CD4-positive, alpha-beta T cell (primary cell): ENCODE data around the gene LHX8. TPM values are rescaled to one million over a fixed set of nuclear protein-coding genes. Genes with fewer than 3 reads are reported as not detected.

ENCODE experiments used
- ATAC-seq: fragments of 200-7000 bp; cut with Tn5 transposase; one replicate; pipeline ENCODE4 v1.10.0; 2022; ENCODE audit warnings: mild to moderate bottlenecking; ENCODE audit not compliant: poor library complexity
- CTCF ChIA-PET: fragments of 350-600 bp; sonication (Branson Sonifier 250); formaldehyde crosslinking; loops from one replicate; lab custom pipeline; 2021; ENCODE audit warnings: antibody characterized with exemption, inconsistent platforms; lab: Charles Lee
- POLR2A ChIA-PET: fragments of 350-600 bp; sonication (Branson Sonifier 250); formaldehyde crosslinking; loops from one replicate; lab custom pipeline; 2021; ENCODE audit warnings: antibody characterized with exemption, inconsistent platforms; lab: Charles Lee
- DNase-seq, 14 experiments: peaks; one replicate each; pipeline ENCODE4 v3.0.0-alpha.2; 2013 to 2020; ENCODE audit warnings: mixed read lengths in 2 of 14
- H3K27ac ChIP-seq, 2 donors: one replicate each; pipeline versions ENCODE4 v1.5.1 to v1.7.0; 2013; ENCODE audit warnings: low read length in 2 of 2, low read depth in 1 of 2, mild to moderate bottlenecking in 1 of 2
- H3K27me3 ChIP-seq, 2 experiments: 1 replicate in 1 of 2; 2 replicates in 1 of 2; pipeline versions ENCODE4 v1.6.1 to v1.7.0; 2013; ENCODE audit warnings: low read length in 2 of 2, control low read depth in 1 of 2, mild to moderate bottlenecking in 1 of 2, moderate library complexity in 1 of 2; ENCODE audit not compliant: insufficient read depth in 2 of 2, control insufficient read depth in 1 of 2
- H3K36me3 ChIP-seq: one replicate; pipeline ENCODE4 v1.6.1; 2013; ENCODE audit warnings: low read length, control low read depth; ENCODE audit not compliant: insufficient read depth
- H3K4me1 ChIP-seq: one replicate; pipeline ENCODE4 v1.6.1; 2013; ENCODE audit warnings: low read length, control low read depth; ENCODE audit not compliant: insufficient read depth
- H3K4me3 ChIP-seq: one replicate; pipeline ENCODE4 v1.5.1; 2013; ENCODE audit warnings: mild to moderate bottlenecking, low read length, moderate library complexity
- H3K9me3 ChIP-seq, 2 experiments: 1 replicate in 1 of 2; 2 replicates in 1 of 2; pipeline versions ENCODE4 v1.6.1 to v1.7.0; 2013; ENCODE audit warnings: low read length in 2 of 2, mild to moderate bottlenecking in 2 of 2, control low read depth in 1 of 2, moderate library complexity in 1 of 2; ENCODE audit not compliant: control insufficient read depth in 1 of 2, insufficient read depth in 1 of 2
- H3K27ac Mint-ChIP-seq: one replicate; pipeline ENCODE4 v1.8.0; 2020; ENCODE audit warnings: mixed read lengths
- H3K27me3 Mint-ChIP-seq: one replicate; pipeline ENCODE4 v1.8.0; 2021; ENCODE audit warnings: mixed read lengths
- H3K36me3 Mint-ChIP-seq: one replicate; pipeline ENCODE4 v1.8.0; 2021; ENCODE audit warnings: low read depth, mixed read lengths
- H3K4me1 Mint-ChIP-seq: one replicate; pipeline ENCODE4 v1.8.0; 2021; ENCODE audit warnings: low read depth, mixed read lengths
- H3K4me3 Mint-ChIP-seq: one replicate; pipeline ENCODE4 v1.8.0; 2020; ENCODE audit warnings: mild to moderate bottlenecking, mixed read lengths
- H3K9me3 Mint-ChIP-seq: one replicate; pipeline ENCODE4 v1.8.0; 2020; ENCODE audit warnings: mixed read lengths
- CTCF ChIP-seq: fragments of 200-600 bp; IDR thresholded peaks from one replicate; pipeline ENCODE4 v1.8.0; 2022; ENCODE audit warnings: antibody characterized with exemption, mild to moderate bottlenecking
- intact Hi-C, 2 experiments: fragments of 100-400 bp; cut with DNase I in 1 of 2; cut with micrococcal nuclease in 1 of 2; formaldehyde crosslinking; loops; one replicate each; pipeline versions ENCODE4 v1.15.1 to v1.9.0; 2023 to 2025; cut with DNase I, micrococcal nuclease
- total RNA-seq, 174 experiments: library from RNA in 2 of 174; stranded (reverse) in 2 of 174; gene quantifications; one replicate each; pipeline ENCODE4 v1.2.3 and lab custom pipeline; 2021 to 2026

The LHX8 gene
- total RNA-seq, 2 experiments from 2014 or later, result not detected

GRCh38 chr1:75132812-75133619 is 1.2 kb upstream of the LHX8 start:
- Mint-ChIP-seq H3K4me1 (peaks cover 5% of the 10 kb centered on the region), H3K9me3 (no peaks in the 10 kb centered on the region), H3K27me3 (peaks cover 91% of the 10 kb centered on the region), H3K27ac (no peak overlapping the region), H3K4me3 (no peak overlapping the region), H3K36me3 (no peaks in the 10 kb centered on the region)
- Histone ChIP-seq H3K9me3 (peaks cover 0 to 61% of the 10 kb centered on the region in 2 experiments), H3K36me3 (no peaks in the 10 kb centered on the region), H3K4me3 (no peak overlapping the region), H3K27me3 (peaks cover 85 to 91% of the 10 kb centered on the region in 2 experiments), H3K27ac (no peak overlapping the region), H3K4me1 (no peaks in the 10 kb centered on the region)
- ChIA-PET POLR2A (no interaction called here), CTCF (no interaction called here)
- no peak for DNase-seq
- intact Hi-C loops, result no loop called here
- ATAC-seq, result no peak
- TF ChIP-seq CTCF, result no peak

GRCh38 chr1:75134647-75135572 is 722 bp downstream of the LHX8 start:
- Histone ChIP-seq H3K36me3 (no peaks in the 10 kb centered on the region), H3K27ac (no peak overlapping the region), H3K9me3 (peaks cover 0 to 56% of the 10 kb centered on the region in 2 experiments), H3K4me1 (no peaks in the 10 kb centered on the region), H3K27me3 (peaks cover 67 to 79% of the 10 kb centered on the region in 2 experiments), H3K4me3 (no peak overlapping the region)
- POLR2A ChIA-PET, result no interaction called here
- no peak overlapping the region for H3K4me3 Mint-ChIP-seq
- no peak overlapping the region for H3K27ac Mint-ChIP-seq
- CTCF ChIA-PET, result no interaction called here
- no peaks in the 10 kb centered on the region for H3K36me3 Mint-ChIP-seq
- intact Hi-C loops, result no loop called here
- H3K9me3 Mint-ChIP-seq, result no peaks in the 10 kb centered on the region
- DNase-seq (no peak), ATAC-seq (no peak)
- H3K27me3 Mint-ChIP-seq, result peaks cover 91% of the 10 kb centered on the region
- H3K4me1 Mint-ChIP-seq, result peaks cover 5% of the 10 kb centered on the region
- TF ChIP-seq CTCF, result no peak

- Histone ChIP-seq H3K27me3 (peaks cover 59 to 71% of the 10 kb centered on the region in 2 experiments), H3K4me1 (no peaks in the 10 kb centered on the region), H3K27ac (no peak overlapping the region), H3K36me3 (no peaks in the 10 kb centered on the region), H3K9me3 (peaks cover 0 to 49% of the 10 kb centered on the region in 2 experiments), H3K4me3 (no peak overlapping the region)
- CTCF ChIA-PET, result no interaction called here
- POLR2A ChIA-PET, result no interaction called here
- H3K27me3 Mint-ChIP-seq, result peaks cover 89% of the 10 kb centered on the region
- intact Hi-C loops, result no loop called here
- H3K36me3 Mint-ChIP-seq, result no peaks in the 10 kb centered on the region
- DNase-seq, result no peak
- ATAC-seq, result no peak
- peaks cover 5% of the 10 kb centered on the region for H3K4me1 Mint-ChIP-seq
- no peak overlapping the region for H3K27ac Mint-ChIP-seq
- TF ChIP-seq CTCF, result no peak
- H3K4me3 Mint-ChIP-seq, result no peak overlapping the region
- no peaks in the 10 kb centered on the region for H3K9me3 Mint-ChIP-seq
Measured at GRCh38 chr1:75135573-75136194, 1.5 kb downstream of the LHX8 start.
